ENCODE data around the gene PCDHA2. TPM values are rescaled to one million over a fixed set of nuclear protein-coding genes. Genes with fewer than 3 reads are reported as not detected.
"Not testable (repeated sequence)": the region's sequence is repeated elsewhere in the genome, so short reads cannot be mapped to it uniquely, and the experiment has no call there.

Gene PCDHA2
- polyA plus RNA-seq (ENCODE audit: insufficient read length in 12 of 12): under 1 TPM in 7 of 12 donors, not detected in 5; 0.04 to 0.16 (median 0.10) TPM
- long read RNA-seq, donor 1, partial matches to known transcripts: 0 of 1 reads
- long read RNA-seq, donor 1, other reads (novel, unspliced or antisense): 0 of 1 reads
- long read RNA-seq, donor 2: 0 reads
- long read RNA-seq, donor 3: 0 reads
- long read RNA-seq, donor 4: 0 reads
- long read RNA-seq, donor 5: 0 reads
- long read RNA-seq, donor 6: 0 reads
- long read RNA-seq, donor 7: 0 reads
- long read RNA-seq, donor 8: 0 reads
- long read RNA-seq, donor 9: 0 reads
- long read RNA-seq, donor 10: 0 reads
- long read RNA-seq, donor 11: 0 reads

DNA sequence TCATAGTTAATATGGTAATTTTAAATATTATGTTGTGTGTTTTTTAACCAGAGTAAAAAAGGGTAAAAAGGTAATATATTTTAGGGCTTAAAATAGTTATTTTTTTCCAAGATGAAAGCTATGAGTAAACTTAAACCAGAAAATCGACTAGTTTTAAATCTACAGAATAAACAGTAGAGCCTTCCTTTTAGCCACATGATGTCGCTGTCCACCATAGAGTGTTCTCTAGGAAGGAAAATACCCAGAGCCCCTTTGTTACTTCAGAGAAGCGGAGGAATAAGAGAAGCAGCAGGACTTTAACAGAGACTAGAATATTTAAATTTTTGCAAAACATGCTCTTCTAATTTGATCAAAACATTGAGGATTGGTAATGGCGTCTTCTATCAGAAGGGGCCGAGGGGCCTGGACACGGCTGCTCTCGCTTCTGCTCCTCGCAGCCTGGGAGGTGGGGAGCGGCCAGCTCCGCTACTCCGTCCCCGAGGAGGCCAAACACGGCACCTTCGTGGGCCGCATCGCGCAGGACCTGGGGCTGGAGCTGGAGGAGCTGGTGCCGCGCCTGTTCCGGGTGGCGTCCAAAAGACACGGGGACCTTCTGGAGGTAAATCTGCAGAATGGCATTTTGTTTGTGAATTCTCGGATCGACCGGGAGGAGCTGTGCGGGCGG lies at the start of gene PCDHA2:
Gene PCDHA2, plus strand, starts transcription at position 258 of the 664 bp plus-strand sequence.
- DNase-seq: no peak

DNA sequence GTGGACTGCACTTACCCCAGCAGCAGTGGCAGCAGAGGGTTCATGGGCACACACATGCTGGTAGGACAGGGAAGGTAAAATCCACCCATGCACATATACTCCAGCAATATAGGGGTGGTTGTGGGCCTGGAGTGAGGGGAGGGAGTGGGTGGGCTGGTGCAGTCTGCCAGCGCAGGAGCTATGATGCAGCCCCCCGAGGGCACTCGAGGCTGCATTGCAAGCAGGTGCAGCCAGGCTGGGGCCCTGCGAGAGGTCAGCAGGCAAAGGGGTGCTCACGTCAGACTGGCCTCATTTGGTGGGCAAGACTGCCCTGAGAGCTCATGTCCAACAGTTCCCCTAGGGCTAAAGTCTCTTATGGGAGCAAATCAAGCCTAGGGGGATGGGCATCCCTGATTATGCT lies 41.1 kb upstream of the PCDHA2 start:
- DNase-seq: no peak

DNA sequence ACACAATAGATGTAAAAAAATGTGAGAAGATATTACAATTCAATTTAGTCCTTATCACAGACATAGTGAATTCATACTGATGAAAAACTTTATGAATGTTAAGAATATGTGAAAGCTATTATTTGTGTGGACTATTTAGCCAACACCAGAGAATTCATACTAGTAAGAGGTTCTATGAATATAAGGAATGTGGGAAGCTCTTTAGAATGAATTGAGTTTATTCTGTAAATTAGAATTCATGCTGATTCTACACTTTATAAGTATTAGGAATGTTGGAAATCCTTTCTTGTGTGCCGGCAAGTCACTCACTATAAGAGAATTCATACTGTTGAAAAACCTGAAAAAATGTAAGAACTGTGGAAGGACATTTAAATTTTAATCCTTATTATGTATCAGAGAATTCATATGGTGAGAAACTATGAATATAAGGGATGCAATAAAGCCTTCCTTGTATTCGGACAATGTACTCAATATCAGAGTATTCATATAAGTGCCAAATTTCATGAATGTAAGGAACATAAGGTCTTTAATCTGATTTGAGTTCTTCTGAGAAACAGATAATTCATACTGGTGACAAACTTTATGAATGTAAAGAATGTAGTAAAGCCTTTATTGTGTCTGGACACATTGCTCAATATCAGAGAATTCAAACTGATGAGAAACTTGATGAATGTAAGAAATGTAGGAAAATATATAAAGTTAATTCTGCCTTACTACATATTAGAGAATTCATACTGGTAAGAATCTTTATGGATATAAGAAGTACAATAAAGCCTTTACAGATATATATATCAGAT lies 30.3 kb upstream of the PCDHA2 start:
- DNase-seq: no peak

DNA sequence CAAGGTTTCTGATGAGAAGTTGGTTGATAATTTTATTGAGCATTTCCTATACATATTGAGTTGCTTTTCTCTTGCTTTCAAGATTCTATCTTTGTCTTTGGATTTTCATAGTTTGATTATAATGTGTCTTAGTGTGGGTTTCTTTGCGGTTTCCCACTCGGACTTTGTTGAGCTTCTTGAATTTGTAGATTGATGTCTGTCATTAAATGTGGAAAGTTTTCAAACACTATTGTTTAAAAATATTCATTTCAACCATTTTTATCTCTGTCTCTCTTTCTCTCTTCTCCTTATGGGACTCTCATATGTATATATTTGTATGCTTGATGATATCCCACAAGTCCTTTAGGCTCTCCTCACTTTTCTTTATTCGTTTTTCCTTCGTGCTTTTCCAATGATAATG lies 27.2 kb upstream of the PCDHA2 start:
- DNase-seq: no peak

DNA sequence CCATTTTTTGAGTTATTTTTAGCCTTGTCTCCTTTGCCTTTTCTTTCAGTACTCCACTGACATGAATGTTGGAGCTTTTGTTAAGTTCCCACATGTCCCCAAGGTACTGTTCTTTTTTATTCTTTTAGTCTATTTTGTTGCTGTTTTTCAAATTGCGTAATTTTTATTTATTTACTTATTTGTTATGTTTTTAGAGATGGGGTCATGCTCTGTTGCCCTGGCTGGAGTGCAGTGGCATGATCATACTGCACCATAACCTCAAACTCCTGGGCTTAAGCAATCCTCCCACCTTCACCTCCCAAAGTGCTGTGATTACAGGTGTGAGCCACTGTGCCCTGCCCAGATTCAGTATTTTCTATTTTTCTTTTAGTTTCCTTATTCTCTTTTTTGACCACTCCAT lies 14.1 kb upstream of the PCDHA2 start:
- no peak for DNase-seq

DNA sequence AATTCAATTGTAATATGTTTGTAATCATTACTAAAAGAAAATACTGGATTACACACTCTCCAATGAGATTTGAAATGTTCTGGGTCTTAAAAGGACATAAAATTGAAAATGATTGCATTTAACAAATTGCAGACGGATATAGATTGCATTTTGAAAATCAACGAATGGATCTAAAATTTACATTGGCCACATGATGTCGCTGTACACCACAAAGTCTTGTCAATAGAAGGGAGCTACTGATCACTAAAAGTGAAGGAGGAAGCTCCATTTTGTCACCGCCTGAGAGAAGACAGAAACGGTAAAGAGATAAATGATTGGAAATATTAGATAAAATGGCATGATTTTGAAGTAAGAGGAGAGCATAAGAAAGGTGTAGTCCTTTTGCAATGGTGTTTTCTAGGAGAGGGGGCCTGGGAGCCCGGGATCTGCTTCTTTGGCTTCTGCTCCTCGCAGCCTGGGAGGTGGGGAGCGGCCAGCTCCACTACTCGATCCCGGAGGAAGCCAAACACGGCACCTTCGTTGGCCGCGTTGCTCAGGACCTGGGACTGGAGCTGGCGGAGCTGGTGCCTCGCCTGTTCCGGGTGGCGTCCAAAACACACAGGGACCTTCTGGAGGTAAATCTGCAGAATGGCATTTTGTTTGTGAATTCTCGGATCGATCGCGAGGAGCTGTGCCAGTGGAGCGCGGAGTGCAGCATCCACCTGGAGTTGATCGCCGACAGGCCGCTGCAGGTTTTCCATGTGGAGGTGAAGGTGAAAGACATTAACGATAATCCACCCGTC lies 8.6 kb upstream of the PCDHA2 start, which contains the start of gene PCDHA1:
Gene PCDHA1, plus strand, starts transcription at position 236 of the 782 bp plus-strand sequence.
- DNase-seq: no peak

DNA sequence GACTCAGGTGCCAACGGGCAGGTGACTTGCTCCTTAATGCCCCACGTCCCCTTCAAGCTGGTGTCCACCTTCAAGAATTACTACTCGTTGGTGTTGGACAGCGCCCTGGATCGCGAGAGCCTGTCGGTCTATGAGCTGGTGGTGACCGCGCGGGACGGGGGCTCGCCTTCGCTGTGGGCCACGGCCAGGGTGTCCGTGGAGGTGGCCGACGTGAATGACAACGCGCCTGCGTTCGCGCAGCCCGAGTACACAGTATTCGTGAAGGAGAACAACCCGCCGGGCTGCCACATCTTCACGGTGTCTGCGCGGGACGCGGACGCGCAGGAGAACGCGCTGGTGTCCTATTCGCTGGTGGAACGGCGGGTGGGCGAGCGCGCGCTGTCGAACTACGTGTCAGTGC lies 7.2 kb upstream of the PCDHA2 start:
- not testable (repeated sequence) for DNase-seq

DNA sequence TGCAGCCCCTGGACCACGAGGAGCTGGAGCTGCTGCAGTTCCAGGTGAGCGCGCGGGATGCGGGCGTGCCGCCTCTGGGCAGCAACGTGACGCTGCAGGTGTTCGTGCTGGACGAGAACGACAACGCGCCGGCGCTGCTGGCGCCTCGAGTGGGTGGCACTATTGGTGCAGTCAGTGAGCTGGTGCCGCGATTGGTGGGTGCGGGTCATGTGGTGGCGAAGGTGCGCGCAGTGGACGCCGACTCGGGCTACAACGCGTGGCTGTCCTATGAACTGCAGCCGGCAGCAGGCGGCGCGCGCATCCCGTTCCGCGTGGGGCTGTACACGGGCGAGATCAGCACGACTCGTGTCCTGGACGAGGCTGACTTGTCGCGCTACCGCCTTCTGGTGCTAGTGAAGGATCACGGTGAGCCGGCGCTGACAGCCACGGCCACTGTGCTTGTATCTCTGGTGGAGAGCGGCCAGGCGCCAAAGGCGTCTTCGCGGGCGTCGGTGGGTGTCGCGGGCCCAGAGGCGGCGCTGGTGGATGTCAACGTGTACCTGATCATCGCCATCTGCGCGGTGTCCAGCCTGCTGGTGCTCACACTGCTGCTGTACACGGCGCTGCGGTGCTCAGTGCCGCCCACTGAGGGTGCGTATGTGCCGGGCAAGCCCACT lies 6.7 kb upstream of the PCDHA2 start:
- not testable (repeated sequence) for DNase-seq

DNA sequence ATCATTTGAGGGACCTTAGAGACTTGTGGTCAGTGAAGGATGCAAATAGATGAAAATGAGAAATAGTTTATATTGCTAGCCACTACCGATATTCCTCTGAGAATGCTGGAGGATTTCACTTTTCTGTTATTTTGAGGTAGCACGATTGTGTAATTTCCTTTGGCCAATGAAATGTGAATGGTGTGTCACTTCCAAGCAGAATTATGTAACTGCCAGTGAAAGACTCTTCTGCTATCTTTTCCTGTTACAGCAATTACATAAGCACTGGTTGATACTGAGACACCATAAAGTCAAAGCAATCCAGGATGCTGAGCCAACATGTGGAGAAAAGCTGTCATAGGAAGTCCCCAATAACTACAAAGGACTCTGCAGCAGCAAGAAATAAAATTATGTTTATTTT lies 3.6 kb upstream of the PCDHA2 start:
- no peak for DNase-seq

DNA sequence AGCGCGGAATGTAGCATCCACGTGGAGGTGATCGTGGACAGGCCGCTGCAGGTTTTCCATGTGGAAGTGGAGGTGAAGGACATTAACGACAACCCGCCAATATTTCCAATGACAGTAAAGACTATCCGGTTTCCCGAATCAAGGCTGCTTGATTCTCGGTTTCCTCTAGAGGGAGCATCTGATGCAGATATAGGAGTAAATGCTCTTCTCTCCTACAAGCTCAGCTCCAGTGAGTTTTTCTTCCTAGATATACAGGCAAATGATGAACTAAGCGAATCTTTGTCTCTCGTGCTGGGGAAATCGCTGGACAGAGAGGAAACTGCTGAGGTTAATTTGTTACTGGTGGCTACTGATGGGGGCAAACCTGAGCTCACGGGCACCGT lies 598 bp downstream of the PCDHA2 start:
- no peak for DNase-seq

DNA sequence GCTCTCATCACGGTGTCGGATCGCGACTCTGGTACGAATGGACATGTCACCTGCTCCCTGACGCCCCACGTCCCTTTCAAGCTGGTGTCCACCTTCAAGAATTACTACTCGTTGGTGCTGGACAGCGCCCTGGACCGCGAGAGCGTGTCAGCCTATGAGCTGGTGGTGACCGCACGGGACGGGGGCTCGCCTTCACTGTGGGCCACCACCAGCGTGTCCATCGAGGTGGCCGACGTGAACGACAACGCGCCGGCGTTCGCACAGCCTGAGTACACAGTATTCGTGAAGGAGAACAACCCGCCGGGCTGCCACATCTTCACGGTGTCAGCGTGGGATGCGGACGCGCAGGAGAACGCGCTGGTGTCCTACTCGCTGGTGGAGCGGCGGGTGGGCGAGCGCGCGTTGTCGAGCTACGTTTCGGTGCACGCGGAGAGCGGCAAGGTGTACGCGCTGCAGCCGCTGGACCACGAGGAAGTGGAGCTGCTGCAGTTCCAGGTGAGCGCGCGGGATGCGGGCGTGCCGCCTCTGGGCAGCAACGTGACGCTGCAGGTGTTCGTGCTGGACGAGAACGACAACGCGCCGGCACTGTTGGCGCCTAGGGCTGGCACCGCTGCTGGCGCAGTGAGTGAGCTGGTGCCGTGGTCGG lies 1.5 kb downstream of the PCDHA2 start:
- DNase-seq: not testable (repeated sequence)

DNA sequence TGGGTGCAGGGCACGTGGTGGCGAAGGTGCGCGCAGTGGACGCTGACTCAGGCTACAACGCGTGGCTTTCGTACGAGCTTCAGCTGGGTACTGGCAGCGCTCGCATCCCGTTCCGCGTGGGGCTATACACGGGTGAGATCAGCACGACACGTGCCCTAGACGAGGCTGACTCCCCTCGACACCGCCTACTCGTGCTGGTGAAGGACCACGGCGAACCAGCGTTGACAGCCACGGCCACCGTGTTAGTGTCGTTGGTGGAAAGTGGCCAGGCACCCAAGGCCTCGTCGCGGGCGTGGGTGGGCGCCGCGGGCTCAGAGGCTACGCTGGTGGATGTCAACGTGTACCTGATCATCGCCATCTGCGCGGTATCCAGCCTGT lies 2.1 kb downstream of the PCDHA2 start:
- no peak for DNase-seq

DNA sequence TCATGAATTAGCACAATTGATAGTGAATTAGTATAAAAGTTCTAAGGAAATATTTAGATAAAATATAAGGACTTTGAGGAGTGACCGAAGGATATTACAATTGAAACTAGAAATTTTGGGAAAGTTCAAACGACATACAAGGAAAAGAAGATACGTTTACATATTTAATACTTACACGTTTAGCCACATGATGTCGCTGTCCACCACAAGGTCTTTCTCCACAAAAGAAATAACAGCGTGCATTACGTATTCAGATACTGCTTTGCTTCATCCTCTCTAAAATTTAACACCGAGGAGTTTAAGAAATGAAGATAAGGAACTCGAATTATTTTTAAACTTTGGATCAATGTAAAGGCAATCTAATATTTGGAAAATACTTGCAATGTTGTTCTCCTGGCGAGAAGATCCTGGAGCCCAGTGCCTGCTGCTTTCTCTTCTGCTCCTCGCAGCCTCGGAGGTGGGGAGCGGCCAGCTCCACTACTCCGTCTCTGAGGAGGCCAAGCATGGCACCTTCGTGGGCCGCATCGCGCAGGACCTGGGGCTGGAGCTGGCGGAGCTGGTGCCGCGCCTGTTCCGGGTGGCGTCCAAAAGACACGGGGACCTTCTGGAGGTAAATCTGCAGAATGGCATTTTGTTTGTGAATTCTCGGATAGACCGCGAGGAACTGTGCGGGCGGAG lies 6.3 kb downstream of the PCDHA2 start, which contains the start of gene PCDHA3:
Gene PCDHA3, plus strand, starts transcription at position 242 of the 678 bp plus-strand sequence.
- peak; percentile 5 for DNase-seq

DNA sequence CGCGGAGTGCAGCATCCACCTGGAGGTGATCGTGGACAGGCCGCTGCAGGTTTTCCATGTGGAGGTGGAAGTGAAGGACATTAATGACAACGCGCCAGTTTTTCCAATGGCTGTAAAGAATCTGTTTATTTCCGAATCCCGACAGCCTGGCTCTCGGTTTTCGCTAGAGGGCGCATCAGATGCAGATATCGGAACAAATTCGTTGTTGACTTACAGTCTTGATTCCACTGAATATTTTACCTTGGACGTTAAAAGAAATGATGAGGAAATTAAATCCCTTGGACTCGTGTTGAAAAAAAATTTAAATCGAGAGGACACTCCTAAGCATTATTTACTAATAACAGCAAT lies 6.8 kb downstream of the PCDHA2 start:
- no peak for DNase-seq

DNA sequence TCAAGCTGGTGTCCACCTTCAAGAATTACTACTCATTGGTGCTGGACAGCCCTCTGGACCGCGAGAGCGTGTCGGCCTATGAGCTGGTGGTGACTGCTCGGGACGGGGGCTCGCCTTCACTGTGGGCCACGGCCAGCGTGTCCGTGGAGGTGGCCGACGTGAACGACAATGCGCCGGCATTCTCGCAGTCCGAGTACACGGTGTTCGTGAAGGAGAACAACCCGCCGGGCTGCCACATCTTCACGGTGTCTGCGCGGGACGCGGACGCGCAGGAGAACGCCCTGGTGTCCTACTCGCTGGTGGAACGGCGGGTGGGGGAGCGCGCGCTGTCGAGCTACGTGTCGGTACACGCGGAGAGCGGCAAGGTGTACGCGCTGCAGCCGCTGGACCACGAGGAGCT lies 7.7 kb downstream of the PCDHA2 start:
- DNase-seq: not testable (repeated sequence)

DNA sequence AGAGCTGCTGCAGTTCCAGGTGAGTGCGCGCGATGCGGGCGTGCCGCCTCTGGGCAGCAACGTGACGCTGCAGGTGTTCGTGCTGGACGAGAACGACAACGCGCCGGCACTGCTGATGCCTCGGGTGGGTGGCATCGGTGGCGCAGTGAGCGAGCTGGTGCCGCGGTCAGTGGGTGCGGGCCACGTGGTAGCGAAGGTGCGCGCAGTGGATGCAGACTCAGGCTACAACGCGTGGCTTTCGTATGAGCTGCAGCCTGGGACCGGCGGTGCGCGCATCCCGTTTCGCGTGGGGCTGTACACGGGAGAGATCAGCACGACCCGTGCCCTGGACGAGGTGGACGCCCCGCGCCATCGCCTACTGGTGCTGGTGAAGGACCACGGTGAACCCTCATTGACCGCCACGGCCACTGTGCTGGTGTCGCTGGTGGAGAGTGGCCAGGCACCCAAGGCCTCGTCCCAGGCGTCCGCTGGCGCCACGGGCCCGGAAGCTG lies 8.2 kb downstream of the PCDHA2 start:
- DNase-seq: no peak

DNA sequence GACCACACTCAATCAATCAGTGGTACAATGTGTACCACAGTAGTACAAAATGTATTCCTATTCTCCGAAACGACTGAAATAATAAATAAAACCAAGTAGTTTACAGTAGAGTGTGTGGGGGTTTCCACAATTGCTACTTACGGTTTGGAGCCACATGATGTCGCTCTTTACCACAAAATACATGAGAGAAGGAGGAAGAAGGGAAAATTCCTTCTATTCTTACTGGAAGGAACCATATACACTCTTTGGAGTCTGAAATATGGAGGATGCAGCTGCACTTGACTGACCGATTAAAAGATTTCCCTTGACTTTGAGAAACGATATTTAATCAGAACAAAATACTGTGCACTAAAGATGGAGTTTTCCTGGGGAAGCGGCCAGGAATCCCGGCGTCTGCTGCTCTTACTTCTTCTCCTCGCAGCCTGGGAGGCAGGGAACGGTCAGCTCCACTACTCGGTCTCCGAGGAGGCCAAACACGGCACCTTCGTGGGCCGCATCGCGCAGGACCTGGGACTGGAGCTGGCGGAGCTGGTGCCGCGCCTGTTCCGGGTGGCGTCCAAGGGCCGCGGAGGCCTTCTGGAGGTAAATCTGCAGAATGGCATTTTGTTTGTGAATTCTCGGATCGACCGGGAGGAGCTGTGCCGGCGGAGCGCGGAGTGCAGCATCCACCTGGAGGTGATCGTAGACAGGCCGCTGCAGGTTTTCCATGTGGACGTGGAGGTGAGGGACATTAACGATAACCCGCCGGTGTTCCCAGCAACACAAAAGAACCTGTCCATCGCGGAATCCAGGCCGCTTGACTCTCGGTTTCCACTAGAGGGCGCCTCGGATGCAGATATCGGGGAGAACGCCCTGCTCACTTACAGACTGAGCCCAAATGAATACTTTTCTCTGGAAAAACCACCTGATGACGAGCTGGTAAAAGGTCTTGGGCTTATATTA lies 12.5 kb downstream of the PCDHA2 start, which contains the start of gene PCDHA4:
Gene PCDHA4, plus strand, starts transcription at position 235 of the 942 bp plus-strand sequence.
- no peak for DNase-seq

DNA sequence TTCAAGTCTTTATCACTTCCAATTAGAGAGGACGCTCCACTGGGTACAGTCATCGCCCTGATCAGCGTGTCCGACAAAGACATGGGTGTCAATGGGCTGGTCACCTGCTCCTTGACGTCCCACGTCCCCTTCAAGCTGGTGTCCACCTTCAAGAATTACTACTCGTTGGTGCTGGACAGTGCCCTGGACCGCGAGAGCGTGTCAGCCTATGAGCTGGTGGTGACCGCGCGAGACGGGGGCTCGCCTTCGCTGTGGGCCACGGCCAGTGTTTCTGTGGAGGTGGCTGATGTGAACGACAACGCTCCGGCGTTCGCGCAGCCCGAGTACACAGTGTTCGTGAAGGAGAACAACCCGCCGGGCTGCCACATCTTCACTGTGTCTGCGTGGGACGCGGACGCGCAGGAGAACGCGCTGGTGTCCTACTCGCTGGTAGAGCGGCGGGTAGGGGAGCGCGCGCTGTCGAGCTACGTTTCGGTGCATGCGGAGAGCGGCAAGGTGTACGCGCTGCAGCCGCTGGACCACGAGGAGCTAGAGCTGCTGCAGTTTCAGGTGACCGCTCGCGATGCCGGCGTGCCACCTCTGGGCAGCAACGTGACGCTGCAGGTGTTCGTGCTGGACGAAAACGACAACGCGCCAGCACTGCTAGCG lies 13.7 kb downstream of the PCDHA2 start:
- not testable (repeated sequence) for DNase-seq

Data from muscle of arm (tissue), 14 donors.